Panc1 (cell line): Measurements from ENCODE around the gene FUT2. TPM values are rescaled to one million over a fixed set of nuclear protein-coding genes. Genes with fewer than 3 reads are reported as not detected.
A peak's percentile ranks its signal among the peaks of the same experiment; 100 is the strongest.

ENCODE experiments used
- ATAC-seq: fragments of 200-7000 bp; cut with Tn5 transposase; 2 replicates; pipeline ENCODE4 v1.9.1; 2020; ENCODE audit warnings: mild to moderate bottlenecking, moderate library complexity
- BruUV-seq: library from RNA; stranded (reverse); fragments of 400-500 nt; replicated peaks from 2 replicates; lab custom pipeline; 2021; lab: Mats Ljungman, UMichigan
- CTCF ChIA-PET: fragments of 300-600 bp; sonication (Branson Sonifier 250); formaldehyde crosslinking; loops from one replicate; lab custom pipeline; 2022; ENCODE audit warnings: antibody characterized with exemption; lab: Charles Lee
- POLR2A ChIA-PET: fragments of 300-600 bp; sonication (Branson Sonifier 250); formaldehyde crosslinking; loops from one replicate; lab custom pipeline; 2022; ENCODE audit warnings: antibody characterized with exemption; lab: Charles Lee
- DNase-seq: peaks from one replicate; pipeline ENCODE4 v3.0.0-alpha.2; 2010; ENCODE audit warnings: low read depth, low spot score
- H3K27ac ChIP-seq: 2 replicates; pipeline ENCODE4 v1.5.1; 2011; ENCODE audit warnings: mild to moderate bottlenecking, low read length, inconsistent platforms
- H3K27me3 ChIP-seq: fragments of 200-500 bp; sonication (Bioruptor generic); 2 replicates; pipeline ENCODE4 v1.6.0; 2014; ENCODE audit warnings: low read length, inconsistent platforms; ENCODE audit not compliant: control insufficient read depth, insufficient read depth
- H3K36me3 ChIP-seq: fragments of 200-500 bp; sonication (Bioruptor generic); 2 replicates; pipeline ENCODE4 v1.5.1; 2014; ENCODE audit warnings: inconsistent platforms, mild to moderate bottlenecking, low read length, moderate library complexity; ENCODE audit not compliant: control insufficient read depth, insufficient read depth
- H3K4me1 ChIP-seq: 2 replicates; pipeline ENCODE4 v1.5.1; 2011; ENCODE audit warnings: inconsistent platforms, mild to moderate bottlenecking, low read length, moderate library complexity; ENCODE audit not compliant: control insufficient read depth, insufficient read depth
- H3K4me3 ChIP-seq, 2 experiments: 2 replicates each; pipeline ENCODE4 v1.5.1; 2011 to 2012; ENCODE audit warnings: low read depth in 2 of 2, low read length in 2 of 2, mild to moderate bottlenecking in 2 of 2, inconsistent platforms in 1 of 2, moderate library complexity in 1 of 2
- H3K9me3 ChIP-seq: fragments of 200-500 bp; sonication (Bioruptor generic); 2 replicates; pipeline ENCODE4 v1.5.1; 2014; ENCODE audit warnings: low read depth, mild to moderate bottlenecking, inconsistent platforms, low read length, moderate library complexity; ENCODE audit not compliant: control insufficient read depth, insufficient read depth
- POLR2AphosphoS5 ChIP-seq: IDR thresholded peaks from 2 replicates; pipeline ENCODE4 v1.6.1; 2012; ENCODE audit warnings: mild to moderate bottlenecking, low read depth, low read length, moderate library complexity
- SIN3A ChIP-seq: IDR thresholded peaks from 2 replicates; pipeline ENCODE4 v1.6.1; 2012; ENCODE audit warnings: low read depth, mild to moderate bottlenecking, low read length, moderate library complexity, borderline replicate concordance; ENCODE audit not compliant: insufficient read depth
- TCF7L2 ChIP-seq: IDR thresholded peaks from 2 replicates; pipeline ENCODE4 v1.6.1; 2011; ENCODE audit warnings: mild to moderate bottlenecking, low read depth, low read length, inconsistent platforms
- in situ Hi-C: cut with HindIII; loops from 2 replicates; pipeline ENCODE4 v1.10.0; 2016; ENCODE audit warnings: low sequenced_read_pairs, low pct_unique_long_range_greater_than_20kb
- intact Hi-C: fragments of 100-400 bp; cut with micrococcal nuclease; formaldehyde crosslinking; loops from one replicate; pipeline ENCODE4 v1.10.0; 2022; ENCODE audit not compliant: unreplicated experiment
- total RNA-seq: library from RNA; stranded (reverse); gene quantifications from one replicate; pipeline ENCODE4 v1.2.1, GENCODE V29; 2021; ENCODE audit not compliant: unreplicated experiment
- TF ChIP-seq, protein P1 (sequence below): fragments of 450-650 bp; IDR thresholded peaks from 2 replicates; pipeline ENCODE4 v1.5.1; 2017; ENCODE audit warnings: mild to moderate bottlenecking
- TF ChIP-seq, protein P2 (sequence below), 2 experiments: IDR thresholded peaks; 2 replicates each; pipeline ENCODE4 v1.6.1; 2011 to 2012; ENCODE audit warnings: low read depth in 2 of 2, control low read depth in 1 of 2, low read length in 1 of 2, mild to moderate bottlenecking in 1 of 2, moderate library complexity in 1 of 2; ENCODE audit not compliant: insufficient read depth in 1 of 2

The FUT2 gene
- total RNA-seq, 1 experiment from 2014 or later, result 0.08 TPM

DNA sequence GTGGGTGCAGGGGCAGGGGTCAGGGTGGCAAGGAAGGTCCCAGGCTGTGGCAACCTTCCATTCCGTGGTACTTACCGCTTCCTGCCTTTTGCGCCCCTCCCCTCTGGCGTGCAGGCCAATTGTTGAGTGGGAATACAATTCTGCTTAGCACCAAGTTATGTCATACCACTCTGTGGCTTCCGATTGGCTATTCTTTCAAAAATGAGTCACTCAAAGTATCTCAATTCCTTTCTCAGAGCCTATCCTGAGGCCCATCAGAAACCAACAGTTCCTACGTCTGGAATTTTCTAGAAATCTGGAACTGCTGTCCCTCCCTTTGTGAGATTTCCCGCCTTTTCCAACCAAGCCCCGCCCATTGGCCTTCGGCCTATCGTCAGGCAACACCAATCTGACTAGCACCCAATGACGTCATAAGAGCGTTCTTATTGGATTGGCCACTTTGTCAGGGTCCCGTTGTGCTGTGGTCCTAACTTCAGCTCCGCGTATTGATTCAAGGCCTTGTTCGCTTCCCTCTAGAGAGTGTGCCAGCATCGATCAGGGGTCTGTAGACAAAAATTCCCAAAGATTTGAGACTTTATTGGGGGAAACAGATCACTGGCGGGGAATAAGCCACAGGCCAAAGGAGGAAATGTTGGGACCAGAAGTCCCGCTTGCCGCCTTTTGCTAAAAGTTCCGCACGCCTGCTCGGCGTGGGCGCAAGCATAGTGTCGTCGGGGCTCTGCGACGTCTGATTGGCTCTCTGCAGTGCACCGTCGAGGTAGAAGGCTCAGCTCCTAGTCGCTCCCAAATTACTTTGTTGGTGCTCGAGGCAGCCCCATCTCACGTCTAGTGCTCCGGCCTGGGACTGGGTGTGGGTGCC is 34.7 kb upstream of the FUT2 start:
- H3K27me3 ChIP-seq, result no peaks in the 10 kb centered on the region
- intact Hi-C loops (no loop called here), in situ Hi-C loops (no loop called here)
- ATAC-seq (peak; percentile 88), DNase-seq (no peak)
- TF ChIP-seq, protein P1, sequence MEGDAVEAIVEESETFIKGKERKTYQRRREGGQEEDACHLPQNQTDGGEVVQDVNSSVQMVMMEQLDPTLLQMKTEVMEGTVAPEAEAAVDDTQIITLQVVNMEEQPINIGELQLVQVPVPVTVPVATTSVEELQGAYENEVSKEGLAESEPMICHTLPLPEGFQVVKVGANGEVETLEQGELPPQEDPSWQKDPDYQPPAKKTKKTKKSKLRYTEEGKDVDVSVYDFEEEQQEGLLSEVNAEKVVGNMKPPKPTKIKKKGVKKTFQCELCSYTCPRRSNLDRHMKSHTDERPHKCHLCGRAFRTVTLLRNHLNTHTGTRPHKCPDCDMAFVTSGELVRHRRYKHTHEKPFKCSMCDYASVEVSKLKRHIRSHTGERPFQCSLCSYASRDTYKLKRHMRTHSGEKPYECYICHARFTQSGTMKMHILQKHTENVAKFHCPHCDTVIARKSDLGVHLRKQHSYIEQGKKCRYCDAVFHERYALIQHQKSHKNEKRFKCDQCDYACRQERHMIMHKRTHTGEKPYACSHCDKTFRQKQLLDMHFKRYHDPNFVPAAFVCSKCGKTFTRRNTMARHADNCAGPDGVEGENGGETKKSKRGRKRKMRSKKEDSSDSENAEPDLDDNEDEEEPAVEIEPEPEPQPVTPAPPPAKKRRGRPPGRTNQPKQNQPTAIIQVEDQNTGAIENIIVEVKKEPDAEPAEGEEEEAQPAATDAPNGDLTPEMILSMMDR, result no peak
- TF ChIP-seq TCF7L2 (no peak), SIN3A (no peak), POLR2AphosphoS5 (no peak)
- TF ChIP-seq, protein P2, sequence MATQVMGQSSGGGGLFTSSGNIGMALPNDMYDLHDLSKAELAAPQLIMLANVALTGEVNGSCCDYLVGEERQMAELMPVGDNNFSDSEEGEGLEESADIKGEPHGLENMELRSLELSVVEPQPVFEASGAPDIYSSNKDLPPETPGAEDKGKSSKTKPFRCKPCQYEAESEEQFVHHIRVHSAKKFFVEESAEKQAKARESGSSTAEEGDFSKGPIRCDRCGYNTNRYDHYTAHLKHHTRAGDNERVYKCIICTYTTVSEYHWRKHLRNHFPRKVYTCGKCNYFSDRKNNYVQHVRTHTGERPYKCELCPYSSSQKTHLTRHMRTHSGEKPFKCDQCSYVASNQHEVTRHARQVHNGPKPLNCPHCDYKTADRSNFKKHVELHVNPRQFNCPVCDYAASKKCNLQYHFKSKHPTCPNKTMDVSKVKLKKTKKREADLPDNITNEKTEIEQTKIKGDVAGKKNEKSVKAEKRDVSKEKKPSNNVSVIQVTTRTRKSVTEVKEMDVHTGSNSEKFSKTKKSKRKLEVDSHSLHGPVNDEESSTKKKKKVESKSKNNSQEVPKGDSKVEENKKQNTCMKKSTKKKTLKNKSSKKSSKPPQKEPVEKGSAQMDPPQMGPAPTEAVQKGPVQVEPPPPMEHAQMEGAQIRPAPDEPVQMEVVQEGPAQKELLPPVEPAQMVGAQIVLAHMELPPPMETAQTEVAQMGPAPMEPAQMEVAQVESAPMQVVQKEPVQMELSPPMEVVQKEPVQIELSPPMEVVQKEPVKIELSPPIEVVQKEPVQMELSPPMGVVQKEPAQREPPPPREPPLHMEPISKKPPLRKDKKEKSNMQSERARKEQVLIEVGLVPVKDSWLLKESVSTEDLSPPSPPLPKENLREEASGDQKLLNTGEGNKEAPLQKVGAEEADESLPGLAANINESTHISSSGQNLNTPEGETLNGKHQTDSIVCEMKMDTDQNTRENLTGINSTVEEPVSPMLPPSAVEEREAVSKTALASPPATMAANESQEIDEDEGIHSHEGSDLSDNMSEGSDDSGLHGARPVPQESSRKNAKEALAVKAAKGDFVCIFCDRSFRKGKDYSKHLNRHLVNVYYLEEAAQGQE (IDR thresholded peaks at IDR 0.05; ENCODE audit: insufficient read depth in 1 of 2, low read depth in 2 of 2, low read length in 1 of 2), result no peak
- no peaks in the 10 kb centered on the region for H3K36me3 ChIP-seq
- no peak overlapping the region for H3K4me3 ChIP-seq
- ChIA-PET POLR2A (no interaction called here), CTCF (no interaction called here)
- no peaks in the 10 kb centered on the region for H3K4me1 ChIP-seq
- no peaks in the 10 kb centered on the region for H3K9me3 ChIP-seq
- H3K27ac ChIP-seq, result no peak overlapping the region
- no TSS peak for BruUV-seq

- Histone ChIP-seq H3K4me1 (no peaks in the 10 kb centered on the region), H3K27me3 (no peaks in the 10 kb centered on the region), H3K9me3 (no peaks in the 10 kb centered on the region), H3K27ac (no peak overlapping the region), H3K4me3 (no peak overlapping the region), H3K36me3 (no peaks in the 10 kb centered on the region)
- POLR2A ChIA-PET, result no interaction called here
- TF ChIP-seq POLR2AphosphoS5 (no peak), SIN3A (no peak), TCF7L2 (no peak)
- TF ChIP-seq, protein P2 (IDR thresholded peaks at IDR 0.05; ENCODE audit: insufficient read depth in 1 of 2, low read depth in 2 of 2, low read length in 1 of 2), result no peak
- TF ChIP-seq, protein P1, result no peak
- DNase-seq (no peak), ATAC-seq (no peak)
- no TSS peak for BruUV-seq
- in situ Hi-C loops, result no loop called here
- CTCF ChIA-PET, result no interaction called here
- intact Hi-C loops, result no loop called here
Observed at GRCh38 chr19:48661711-48662090, 34.1 kb upstream of the FUT2 start.
